Measurements from ENCODE around the gene SLC26A1. TPM values are rescaled to one million over a fixed set of nuclear protein-coding genes. Genes with fewer than 3 reads are reported as not detected.

The SLC26A1 gene
- total RNA-seq, 1 experiment from 2014 or later = 0.85 TPM

DNA sequence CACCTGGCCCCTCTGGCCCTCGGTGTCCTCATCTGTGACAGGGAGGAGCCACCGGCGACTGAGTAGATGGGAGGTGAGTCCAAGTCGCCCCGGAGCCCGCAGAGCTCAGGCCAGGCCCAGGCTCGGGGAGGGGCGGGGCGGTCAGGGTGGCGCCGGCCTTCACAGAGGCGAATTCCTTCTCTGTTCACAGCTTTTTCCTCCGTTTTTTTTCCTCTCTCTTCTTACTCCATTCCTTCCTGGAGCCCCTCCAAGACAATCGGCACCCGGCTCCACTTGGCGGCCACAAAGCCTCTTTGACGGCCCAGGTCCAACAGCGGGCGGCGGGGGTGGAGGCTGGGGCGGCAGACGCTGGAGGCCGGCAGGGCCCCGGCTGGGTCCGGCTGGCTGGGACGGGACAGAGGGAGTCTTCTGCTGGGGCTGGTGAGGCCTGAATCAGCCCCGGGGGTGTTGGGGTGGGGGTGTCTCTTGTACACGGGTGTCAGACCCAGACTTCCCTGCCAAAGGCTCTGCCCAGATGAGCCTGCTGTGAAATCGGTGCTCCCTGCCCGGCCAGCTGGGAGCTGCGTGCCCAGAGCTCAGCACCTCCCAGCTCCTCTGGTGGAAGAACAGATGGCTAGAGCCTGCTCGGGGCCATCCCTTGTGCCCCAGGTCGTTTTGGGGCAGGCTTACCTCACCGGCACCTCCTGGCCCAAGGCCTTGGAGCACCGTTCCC is 40.8 kb upstream of the SLC26A1 start (continued):
- TF ChIP-seq ATF1 (CRISPR knock-in tag; IDR thresholded peaks at IDR 0.05) = no peak
- no peak for TF ChIP-seq NR2C2 (CRISPR knock-in tag; IDR thresholded peaks at IDR 0.05)
- no peak for TF ChIP-seq GABPB1 (CRISPR knock-in tag; IDR thresholded peaks at IDR 0.05)
- no peak for TF ChIP-seq MXD4 (CRISPR knock-in tag; IDR thresholded peaks at IDR 0.05; ENCODE audit: borderline replicate concordance)
- no peak for TF ChIP-seq FOXP4 (CRISPR knock-in tag; IDR thresholded peaks at IDR 0.05)
- TF ChIP-seq ELF4 (CRISPR knock-in tag; IDR thresholded peaks at IDR 0.05; ENCODE audit: low read depth) = no peak
- no peak for TF ChIP-seq RORB (CRISPR knock-in tag; IDR thresholded peaks at IDR 0.05)
- TF ChIP-seq NFYB (CRISPR knock-in tag; conservative IDR thresholded peaks at IDR 0.05; ENCODE audit: low read depth) = no peak

- ChIA-PET POLR2A (no interaction called here), CTCF (interaction anchor here (0.7 to 1.3 kb wide), 3 partner anchors 106 to 516 kb away, joined by 3 read pairs; no protein-coding TSS in a partner anchor)
- no peak overlapping the region for H3K4me3 Mint-ChIP-seq
- H3K4me1 Mint-ChIP-seq = no peaks in the 10 kb centered on the region
- no peak overlapping the region for H3K27ac Mint-ChIP-seq
- H3K9me3 Mint-ChIP-seq = no peaks in the 10 kb centered on the region
- no peaks in the 10 kb centered on the region for H3K36me3 Mint-ChIP-seq
- TF ChIP-seq ZNF671 (CRISPR knock-in tag; IDR thresholded peaks at IDR 0.05) = no peak
- no peak for TF ChIP-seq HMGXB4 (CRISPR knock-in tag; IDR thresholded peaks at IDR 0.05)
- TF ChIP-seq, protein P1, sequence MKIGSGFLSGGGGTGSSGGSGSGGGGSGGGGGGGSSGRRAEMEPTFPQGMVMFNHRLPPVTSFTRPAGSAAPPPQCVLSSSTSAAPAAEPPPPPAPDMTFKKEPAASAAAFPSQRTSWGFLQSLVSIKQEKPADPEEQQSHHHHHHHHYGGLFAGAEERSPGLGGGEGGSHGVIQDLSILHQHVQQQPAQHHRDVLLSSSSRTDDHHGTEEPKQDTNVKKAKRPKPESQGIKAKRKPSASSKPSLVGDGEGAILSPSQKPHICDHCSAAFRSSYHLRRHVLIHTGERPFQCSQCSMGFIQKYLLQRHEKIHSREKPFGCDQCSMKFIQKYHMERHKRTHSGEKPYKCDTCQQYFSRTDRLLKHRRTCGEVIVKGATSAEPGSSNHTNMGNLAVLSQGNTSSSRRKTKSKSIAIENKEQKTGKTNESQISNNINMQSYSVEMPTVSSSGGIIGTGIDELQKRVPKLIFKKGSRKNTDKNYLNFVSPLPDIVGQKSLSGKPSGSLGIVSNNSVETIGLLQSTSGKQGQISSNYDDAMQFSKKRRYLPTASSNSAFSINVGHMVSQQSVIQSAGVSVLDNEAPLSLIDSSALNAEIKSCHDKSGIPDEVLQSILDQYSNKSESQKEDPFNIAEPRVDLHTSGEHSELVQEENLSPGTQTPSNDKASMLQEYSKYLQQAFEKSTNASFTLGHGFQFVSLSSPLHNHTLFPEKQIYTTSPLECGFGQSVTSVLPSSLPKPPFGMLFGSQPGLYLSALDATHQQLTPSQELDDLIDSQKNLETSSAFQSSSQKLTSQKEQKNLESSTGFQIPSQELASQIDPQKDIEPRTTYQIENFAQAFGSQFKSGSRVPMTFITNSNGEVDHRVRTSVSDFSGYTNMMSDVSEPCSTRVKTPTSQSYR (CRISPR knock-in tag; IDR thresholded peaks at IDR 0.05) = no peak
- H3K27me3 Mint-ChIP-seq (ENCODE audit: low read depth) = no peaks in the 10 kb centered on the region
- DNase-seq (ENCODE audit: low spot score) (no peak), ATAC-seq (no peak)
Observed at GRCh38 chr4:1032861-1033260, 39.7 kb upstream of the SLC26A1 start.

DNA sequence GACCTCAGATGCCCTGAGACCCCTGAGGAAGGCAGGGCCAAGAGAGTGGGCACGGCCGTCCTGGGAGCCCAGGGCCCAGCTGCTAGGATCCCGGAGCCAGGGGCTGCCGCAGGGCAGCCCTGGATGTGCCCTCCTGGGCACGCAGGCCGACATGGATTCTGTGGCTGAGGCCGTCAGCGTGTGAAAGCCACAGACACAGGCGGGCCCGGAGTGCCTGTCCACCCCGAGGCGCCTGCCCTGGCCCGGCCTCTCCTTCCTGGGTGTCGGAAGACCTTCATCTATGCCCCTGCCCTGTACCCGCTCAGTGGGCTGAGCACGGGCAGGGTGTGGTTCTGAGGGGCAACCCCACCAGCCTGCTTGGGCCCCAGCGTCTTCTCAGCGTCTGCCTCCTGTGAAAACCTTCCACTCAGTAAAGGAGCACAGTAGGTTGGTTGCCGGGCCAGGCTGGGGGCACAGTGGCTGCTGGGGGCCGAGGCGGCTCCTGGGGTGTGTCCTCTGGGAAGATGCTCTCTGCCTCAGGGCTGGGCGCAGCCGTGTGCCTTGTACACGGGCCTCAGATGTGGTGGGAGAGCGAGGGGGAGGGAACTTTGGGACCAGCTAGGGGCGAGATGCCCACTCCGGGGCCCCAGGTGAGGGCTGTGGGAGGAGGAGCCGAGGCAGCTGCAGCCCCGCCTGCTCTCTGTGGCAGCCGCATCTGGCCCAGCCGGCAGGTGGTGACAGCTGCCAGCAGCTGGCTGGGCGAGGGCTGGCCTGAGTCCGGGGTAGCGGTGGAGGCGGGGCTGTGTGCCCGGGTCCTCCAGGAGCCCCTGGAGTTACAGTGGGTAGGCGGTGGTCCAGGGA is 39.0 kb upstream of the SLC26A1 start:
- Mint-ChIP-seq H3K4me1 (no peaks in the 10 kb centered on the region), H3K9me3 (no peaks in the 10 kb centered on the region), H3K27ac (no peak overlapping the region), H3K27me3 (ENCODE audit: low read depth) (no peaks in the 10 kb centered on the region), H3K4me3 (no peak overlapping the region), H3K36me3 (no peaks in the 10 kb centered on the region)
- DNase-seq (ENCODE audit: low spot score) (no peak), ATAC-seq (no peak)
- ChIA-PET POLR2A (no interaction called here), CTCF (interaction anchor here (1.1 kb wide), 1 partner anchor 141 kb away, joined by 3 read pairs; no protein-coding TSS in a partner anchor)
- TF ChIP-seq, protein P2, sequence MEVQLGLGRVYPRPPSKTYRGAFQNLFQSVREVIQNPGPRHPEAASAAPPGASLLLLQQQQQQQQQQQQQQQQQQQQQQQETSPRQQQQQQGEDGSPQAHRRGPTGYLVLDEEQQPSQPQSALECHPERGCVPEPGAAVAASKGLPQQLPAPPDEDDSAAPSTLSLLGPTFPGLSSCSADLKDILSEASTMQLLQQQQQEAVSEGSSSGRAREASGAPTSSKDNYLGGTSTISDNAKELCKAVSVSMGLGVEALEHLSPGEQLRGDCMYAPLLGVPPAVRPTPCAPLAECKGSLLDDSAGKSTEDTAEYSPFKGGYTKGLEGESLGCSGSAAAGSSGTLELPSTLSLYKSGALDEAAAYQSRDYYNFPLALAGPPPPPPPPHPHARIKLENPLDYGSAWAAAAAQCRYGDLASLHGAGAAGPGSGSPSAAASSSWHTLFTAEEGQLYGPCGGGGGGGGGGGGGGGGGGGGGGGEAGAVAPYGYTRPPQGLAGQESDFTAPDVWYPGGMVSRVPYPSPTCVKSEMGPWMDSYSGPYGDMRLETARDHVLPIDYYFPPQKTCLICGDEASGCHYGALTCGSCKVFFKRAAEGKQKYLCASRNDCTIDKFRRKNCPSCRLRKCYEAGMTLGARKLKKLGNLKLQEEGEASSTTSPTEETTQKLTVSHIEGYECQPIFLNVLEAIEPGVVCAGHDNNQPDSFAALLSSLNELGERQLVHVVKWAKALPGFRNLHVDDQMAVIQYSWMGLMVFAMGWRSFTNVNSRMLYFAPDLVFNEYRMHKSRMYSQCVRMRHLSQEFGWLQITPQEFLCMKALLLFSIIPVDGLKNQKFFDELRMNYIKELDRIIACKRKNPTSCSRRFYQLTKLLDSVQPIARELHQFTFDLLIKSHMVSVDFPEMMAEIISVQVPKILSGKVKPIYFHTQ (CRISPR knock-in tag; IDR thresholded peaks at IDR 0.05) = no peak
- TF ChIP-seq, protein P3, sequence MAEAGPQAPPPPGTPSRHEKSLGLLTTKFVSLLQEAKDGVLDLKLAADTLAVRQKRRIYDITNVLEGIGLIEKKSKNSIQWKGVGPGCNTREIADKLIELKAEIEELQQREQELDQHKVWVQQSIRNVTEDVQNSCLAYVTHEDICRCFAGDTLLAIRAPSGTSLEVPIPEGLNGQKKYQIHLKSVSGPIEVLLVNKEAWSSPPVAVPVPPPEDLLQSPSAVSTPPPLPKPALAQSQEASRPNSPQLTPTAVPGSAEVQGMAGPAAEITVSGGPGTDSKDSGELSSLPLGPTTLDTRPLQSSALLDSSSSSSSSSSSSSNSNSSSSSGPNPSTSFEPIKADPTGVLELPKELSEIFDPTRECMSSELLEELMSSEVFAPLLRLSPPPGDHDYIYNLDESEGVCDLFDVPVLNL (CRISPR knock-in tag; IDR thresholded peaks at IDR 0.05; ENCODE audit: borderline replicate concordance, low read depth) = no peak
- no peak for TF ChIP-seq ATF1 (CRISPR knock-in tag; IDR thresholded peaks at IDR 0.05)
- TF ChIP-seq GTF2I (CRISPR knock-in tag; conservative IDR thresholded peaks at IDR 0.05) = no peak
- no peak for TF ChIP-seq CREM (CRISPR knock-in tag; IDR thresholded peaks at IDR 0.05)
